GM10847 (cell line): ENCODE measurements around the gene PFDN1.

Source experiments
- POLR2A ChIP-seq: IDR thresholded peaks from 2 replicates; pipeline ENCODE4 v1.6.1; 2011; ENCODE audit not compliant: insufficient read length; ENCODE audit errors: extremely low read depth

Gene PFDN1

GRCh38 chr5:140302786-140303639 is at the start of gene PFDN1:
TSS of gene PFDN1 (minus strand) at chr5:140303101. CDS start at chr5:140303073, 28 bp downstream.
- peak; percentile 41 for TF ChIP-seq POLR2A

- TF ChIP-seq POLR2A, result no peak
Observed at GRCh38 chr5:140351609-140352334, 48.9 kb upstream of the PFDN1 start.

GRCh38 chr5:140349244-140349643 is 46.3 kb upstream of the PFDN1 start:
- TF ChIP-seq POLR2A, result no peak

GRCh38 chr5:140348104-140348503 is 45.2 kb upstream of the PFDN1 start:
- TF ChIP-seq POLR2A, result no peak

GRCh38 chr5:140347360-140347759 is 44.5 kb upstream of the PFDN1 start:
- no peak for TF ChIP-seq POLR2A

GRCh38 chr5:140346348-140347221 is 43.7 kb upstream of the PFDN1 start, which contains the start of gene HBEGF:
TSS of gene HBEGF (minus strand) at chr5:140346603. CDS start at chr5:140346328, 275 bp downstream.
- no peak for TF ChIP-seq POLR2A

GRCh38 chr5:140345919-140346347 is 43.0 kb upstream of the PFDN1 start:
- no peak for TF ChIP-seq POLR2A

- TF ChIP-seq POLR2A, result no peak
Observed at GRCh38 chr5:140344683-140345423, 42.0 kb upstream of the PFDN1 start.

- TF ChIP-seq POLR2A, result no peak
Observed at GRCh38 chr5:140342896-140343295, 40.0 kb upstream of the PFDN1 start.

- TF ChIP-seq POLR2A, result no peak
Observed at GRCh38 chr5:140342287-140342686, 39.4 kb upstream of the PFDN1 start.

- TF ChIP-seq POLR2A, result no peak
Observed at GRCh38 chr5:140341591-140341990, 38.7 kb upstream of the PFDN1 start.

GRCh38 chr5:140340605-140341121 is 37.8 kb upstream of the PFDN1 start:
- TF ChIP-seq POLR2A, result no peak

GRCh38 chr5:140339636-140340035 is 36.7 kb upstream of the PFDN1 start:
- TF ChIP-seq POLR2A, result no peak

- TF ChIP-seq POLR2A, result no peak
Observed at GRCh38 chr5:140338908-140339307, 36.0 kb upstream of the PFDN1 start.
